Measurements from ENCODE around the gene DPF3. TPM values are rescaled to one million over a fixed set of nuclear protein-coding genes. Genes with fewer than 3 reads are reported as not detected.

The DPF3 gene
- total RNA-seq, 1 experiment from 2014 or later = 0.31 TPM

- no peak for TF ChIP-seq STAT6 (CRISPR knock-in tag; conservative IDR thresholded peaks at IDR 0.05; ENCODE audit: low read depth)
Measured at GRCh38 chr14:72882463-72882862, 11.4 kb downstream of the DPF3 start (continued).

- ChIA-PET CTCF (interaction anchor here (0.7 to 0.9 kb wide), 2 partner anchors 12 to 368 kb away, joined by 3 read pairs; partner anchors contain the start of gene DPF3), POLR2A (no interaction called here)
- Mint-ChIP-seq H3K27ac (no peak overlapping the region), H3K4me1 (peaks cover 32% of the 10 kb centered on the region), H3K36me3 (peaks cover 2% of the 10 kb centered on the region; the same call in 1 of the 2 replicates), H3K9me3 (peaks cover 10% of the 10 kb centered on the region; the same call in 1 of the 2 replicates), H3K27me3 (ENCODE audit: low read depth) (peaks cover 3% of the 10 kb centered on the region), H3K4me3 (no peak overlapping the region)
- no peak for TF ChIP-seq HMGA2 (CRISPR knock-in tag; IDR thresholded peaks at IDR 0.05)
- no peak for TF ChIP-seq ZNF138 (CRISPR knock-in tag; conservative IDR thresholded peaks at IDR 0.05)
- TF ChIP-seq ZNF512 (CRISPR knock-in tag; IDR thresholded peaks at IDR 0.05; ENCODE audit: borderline replicate concordance) = no peak
- TF ChIP-seq ETV6 (CRISPR knock-in tag; IDR thresholded peaks at IDR 0.05) = no peak
- no peak for TF ChIP-seq ZSCAN18 (CRISPR knock-in tag; IDR thresholded peaks at IDR 0.05)
- TF ChIP-seq NR1H2 (CRISPR knock-in tag; IDR thresholded peaks at IDR 0.05) = no peak
- no peak for TF ChIP-seq KAT7 (CRISPR knock-in tag; IDR thresholded peaks at IDR 0.05; ENCODE audit: borderline replicate concordance)
- no peak for TF ChIP-seq TEAD4 (CRISPR knock-in tag; IDR thresholded peaks at IDR 0.05)
- TF ChIP-seq NR3C1 (CRISPR knock-in tag; conservative IDR thresholded peaks at IDR 0.05; ENCODE audit: low read depth) = no peak
- TF ChIP-seq ZBTB21 (CRISPR knock-in tag; IDR thresholded peaks at IDR 0.05; ENCODE audit: borderline replicate concordance) = no peak
- TF ChIP-seq ATF3 (CRISPR knock-in tag; conservative IDR thresholded peaks at IDR 0.05) = no peak
- no peak for TF ChIP-seq MXD4 (CRISPR knock-in tag; IDR thresholded peaks at IDR 0.05; ENCODE audit: borderline replicate concordance)
- TF ChIP-seq ZNF423 (CRISPR knock-in tag; IDR thresholded peaks at IDR 0.05) = no peak
- TF ChIP-seq ZNF281 (CRISPR knock-in tag; IDR thresholded peaks at IDR 0.05) = no peak
- TF ChIP-seq CREM (CRISPR knock-in tag; IDR thresholded peaks at IDR 0.05) = no peak
- no peak for TF ChIP-seq EMX1 (CRISPR knock-in tag; IDR thresholded peaks at IDR 0.05)
- no peak for TF ChIP-seq RELA (CRISPR knock-in tag; IDR thresholded peaks at IDR 0.05; ENCODE audit: borderline replicate concordance)
- TF ChIP-seq MLX (CRISPR knock-in tag; IDR thresholded peaks at IDR 0.05) = no peak
- no peak for TF ChIP-seq JUN (CRISPR knock-in tag; IDR thresholded peaks at IDR 0.05)
- no peak for TF ChIP-seq ATF2 (CRISPR knock-in tag; IDR thresholded peaks at IDR 0.05; ENCODE audit: borderline replicate concordance, low read depth)
- DNase-seq (ENCODE audit: low spot score) (no peak), ATAC-seq (no peak)
Measured at GRCh38 chr14:72882047-72882446, 11.9 kb downstream of the DPF3 start.
